SU-DHL-6 (cell line): ENCODE measurements around the gene LKAAEAR1.

Source experiments
- H2AFZ ChIP-seq: fragments of 200-600 bp; sonication (generic); 2 replicates; pipeline ENCODE4 v1.6.1; 2014; ENCODE audit warnings: low read depth, mild to moderate bottlenecking, moderate library complexity, mixed read lengths, antibody characterized with exemption, low read length; ENCODE audit not compliant: severe bottlenecking
- H3F3A ChIP-seq: fragments of 200-600 bp; shearing (Covaris generic); 2 replicates; pipeline ENCODE4 v1.6.0; 2016; ENCODE audit warnings: antibody characterized with exemption, mild to moderate bottlenecking; ENCODE audit not compliant: insufficient read depth
- H3K27ac ChIP-seq: fragments of 200-600 bp; sonication (generic); 2 replicates; pipeline ENCODE4 v1.5.1; 2016; ENCODE audit warnings: low read depth, mild to moderate bottlenecking, low read length, moderate library complexity, mixed read lengths
- H3K27me3 ChIP-seq: fragments of 200-600 bp; sonication (generic), shearing (Covaris generic); 2 replicates; pipeline ENCODE4 v1.6.0; 2014; ENCODE audit warnings: mild to moderate bottlenecking, low read length
- H3K36me3 ChIP-seq: fragments of 200-600 bp; sonication (generic); 2 replicates; pipeline ENCODE4 v1.6.1; 2014; ENCODE audit warnings: mild to moderate bottlenecking, low read length, mixed read lengths
- H3K4me2 ChIP-seq: fragments of 300-600, 200-600 bp; shearing (Covaris generic), sonication (generic); 2 replicates; pipeline ENCODE4 v1.6.0; 2014; ENCODE audit warnings: low read length, low read depth, mild to moderate bottlenecking; ENCODE audit not compliant: poor library complexity, severe bottlenecking
- H3K4me3 ChIP-seq: fragments of 200-600 bp; sonication (generic); 2 replicates; pipeline ENCODE4 v1.5.1; 2014; ENCODE audit warnings: antibody characterized with exemption, low read length, mild to moderate bottlenecking, mixed read lengths; ENCODE audit not compliant: insufficient read depth, poor library complexity, severe bottlenecking
- H3K79me2 ChIP-seq: fragments of 200-600 bp; sonication (generic); 2 replicates; pipeline ENCODE4 v1.6.1; 2014; ENCODE audit warnings: mild to moderate bottlenecking, low read length, moderate library complexity; ENCODE audit not compliant: insufficient read depth
- H3K9ac ChIP-seq: fragments of 200-600 bp; sonication (generic); 2 replicates; pipeline ENCODE4 v1.7.0; 2014; ENCODE audit warnings: mild to moderate bottlenecking, low read length
- H3K9me2 ChIP-seq: fragments of 200-600 bp; sonication (generic); replicated peaks from 2 replicates; pipeline ENCODE4 v1.6.1; 2014; ENCODE audit warnings: low read length; ENCODE audit not compliant: insufficient read depth
- H3K9me3 ChIP-seq: fragments of 200-600 bp; sonication (generic); 2 replicates; pipeline ENCODE4 v1.6.1; 2014; ENCODE audit warnings: low read length, mixed read lengths; ENCODE audit not compliant: insufficient read depth
- H4K20me1 ChIP-seq: fragments of 200-600 bp; sonication (generic); 2 replicates; pipeline ENCODE4 v1.6.1; 2014; ENCODE audit warnings: low read depth, mild to moderate bottlenecking, antibody characterized with exemption, low read length, moderate library complexity, mixed read lengths
- CTCF ChIP-seq: fragments of 200-600 bp; sonication (generic); IDR thresholded peaks from one replicate; pipeline ENCODE4 v1.5.1; 2017; ENCODE audit warnings: antibody characterized with exemption, mild to moderate bottlenecking, low read length, moderate library complexity; ENCODE audit not compliant: insufficient read depth, poor library complexity, severe bottlenecking
- EZH2phosphoT487 ChIP-seq: fragments of 200-600 bp; sonication (generic), shearing (Covaris generic); conservative IDR thresholded peaks from 2 replicates; pipeline ENCODE4 v1.6.1; 2018; ENCODE audit warnings: mild to moderate bottlenecking, antibody characterized with exemption, low read length, moderate library complexity, mixed read lengths

The LKAAEAR1 gene

GRCh38 chr20:64095927-64096326, 11.7 kb upstream of the LKAAEAR1 start:
- Histone ChIP-seq H4K20me1 (no peaks in the 10 kb centered on the region), H3K4me2 (no peak overlapping the region), H3K79me2 (no peaks in the 10 kb centered on the region), H3K36me3 (no peaks in the 10 kb centered on the region), H3F3A (no peaks in the 10 kb centered on the region), H3K9ac (no peak overlapping the region), H3K27me3 (no peaks in the 10 kb centered on the region), H3K4me3 (no peak overlapping the region), H3K9me2 (no peaks in the 10 kb centered on the region), H2AFZ (no peak overlapping the region), H3K9me3 (no peaks in the 10 kb centered on the region), H3K27ac (no peak overlapping the region)
- TF ChIP-seq EZH2phosphoT487, result no peak
- TF ChIP-seq CTCF, result no peak

- Histone ChIP-seq H3K4me2 (no peak overlapping the region), H3K4me3 (no peak overlapping the region), H3K27me3 (no peaks in the 10 kb centered on the region), H3K9me2 (no peaks in the 10 kb centered on the region), H3F3A (no peaks in the 10 kb centered on the region), H2AFZ (no peak overlapping the region), H3K27ac (no peak overlapping the region), H4K20me1 (no peaks in the 10 kb centered on the region), H3K79me2 (no peaks in the 10 kb centered on the region), H3K9ac (no peak overlapping the region), H3K36me3 (no peaks in the 10 kb centered on the region), H3K9me3 (no peaks in the 10 kb centered on the region)
- TF ChIP-seq CTCF, result no peak
- TF ChIP-seq EZH2phosphoT487, result no peak
Measured at GRCh38 chr20:64095455-64095854, 11.3 kb upstream of the LKAAEAR1 start.

GRCh38 chr20:64093013-64093503, 8.9 kb upstream of the LKAAEAR1 start:
- Histone ChIP-seq H3K4me3 (no peak overlapping the region), H3K27me3 (no peaks in the 10 kb centered on the region), H3K9me3 (no peaks in the 10 kb centered on the region), H3F3A (no peaks in the 10 kb centered on the region), H3K79me2 (no peaks in the 10 kb centered on the region), H3K4me2 (no peak overlapping the region), H3K9me2 (no peaks in the 10 kb centered on the region), H3K9ac (no peak overlapping the region), H3K36me3 (no peaks in the 10 kb centered on the region), H2AFZ (no peak overlapping the region), H4K20me1 (no peaks in the 10 kb centered on the region), H3K27ac (no peak overlapping the region)
- no peak for TF ChIP-seq EZH2phosphoT487
- no peak for TF ChIP-seq CTCF
